SKM-1 treated with dmso at 0.1 percent for 144 hours (cell line): ENCODE data around the gene TRIO.

Experiments used
- DNase-seq: peaks from one replicate; lab custom pipeline; 2025; ENCODE audit not compliant: unreplicated experiment; lab: John Stamatoyannopoulos, UW

Gene TRIO

DNA sequence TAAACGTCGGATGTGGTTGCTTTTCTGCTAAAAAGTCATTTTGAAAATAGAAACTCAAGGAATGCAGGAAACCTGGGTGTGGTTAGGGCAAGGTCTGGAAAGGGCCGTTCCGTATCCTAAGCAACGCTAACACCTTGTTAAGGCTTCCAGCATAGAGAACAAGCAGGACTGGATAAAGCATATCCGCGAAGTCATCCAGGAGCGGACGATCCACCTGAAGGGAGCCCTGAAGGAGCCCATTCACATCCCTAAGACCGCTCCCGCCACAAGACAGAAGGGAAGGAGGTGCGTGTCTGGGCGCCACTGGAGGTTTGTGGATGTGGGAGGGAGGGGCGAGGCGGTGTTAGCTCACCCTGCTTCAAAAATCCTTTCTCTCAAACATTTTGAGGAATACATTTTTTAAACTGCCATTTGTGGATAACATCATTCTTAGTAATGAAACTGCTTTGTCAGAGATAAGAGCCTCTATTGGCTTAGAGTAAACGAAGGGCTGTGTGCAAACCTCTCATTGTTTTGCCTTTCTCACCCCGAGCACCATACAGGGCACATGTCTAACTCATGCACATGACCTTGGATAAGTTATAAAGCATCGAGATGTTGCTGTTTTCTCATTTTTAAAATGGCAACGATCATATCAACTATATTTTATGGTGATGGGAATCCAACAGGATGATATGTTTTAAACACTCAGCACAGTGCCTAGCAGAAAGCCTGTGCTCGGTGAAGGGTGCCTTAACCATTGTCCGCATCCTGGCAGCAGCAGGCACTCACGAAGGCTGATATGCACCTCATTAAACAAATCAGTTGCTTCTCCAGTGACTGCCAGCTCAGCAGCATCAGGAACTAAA, 262.8 kb downstream of the TRIO start:
- no peak for DNase-seq

DNA sequence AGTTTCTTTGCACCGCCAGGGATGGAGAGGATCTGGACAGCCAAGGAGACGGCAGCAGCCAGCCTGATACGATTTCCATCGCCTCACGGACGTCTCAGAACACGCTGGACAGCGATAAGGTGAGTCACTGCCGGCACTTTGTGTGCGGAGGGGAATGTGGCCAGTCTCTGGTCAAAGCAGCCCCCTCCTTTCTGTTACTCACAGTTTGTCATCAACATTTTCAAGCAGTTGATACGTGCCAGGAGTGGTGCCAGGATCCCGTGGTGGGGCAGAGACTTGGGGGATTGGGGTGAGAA, 263.4 kb downstream of the TRIO start:
- no peak for DNase-seq

DNA sequence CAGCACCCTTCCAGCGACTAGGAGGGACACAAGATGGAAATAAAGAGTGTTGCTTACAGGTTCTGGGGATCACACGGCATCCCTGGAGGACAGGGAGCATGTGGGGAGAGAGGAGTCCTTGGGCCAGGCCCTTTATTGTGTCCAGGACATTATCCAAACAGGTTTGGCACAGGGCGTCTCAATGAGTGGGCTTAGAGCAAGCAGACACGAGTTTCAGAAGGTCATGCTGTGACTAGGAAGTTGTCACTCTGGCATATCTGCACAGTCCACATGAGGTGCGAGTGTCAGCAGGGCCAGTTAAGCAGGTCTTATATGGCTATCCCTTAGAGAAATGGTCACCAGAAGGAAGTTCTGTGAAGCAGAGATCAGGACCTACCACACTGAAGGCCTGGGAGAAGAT, 263.9 kb downstream of the TRIO start:
- no peak for DNase-seq

DNA sequence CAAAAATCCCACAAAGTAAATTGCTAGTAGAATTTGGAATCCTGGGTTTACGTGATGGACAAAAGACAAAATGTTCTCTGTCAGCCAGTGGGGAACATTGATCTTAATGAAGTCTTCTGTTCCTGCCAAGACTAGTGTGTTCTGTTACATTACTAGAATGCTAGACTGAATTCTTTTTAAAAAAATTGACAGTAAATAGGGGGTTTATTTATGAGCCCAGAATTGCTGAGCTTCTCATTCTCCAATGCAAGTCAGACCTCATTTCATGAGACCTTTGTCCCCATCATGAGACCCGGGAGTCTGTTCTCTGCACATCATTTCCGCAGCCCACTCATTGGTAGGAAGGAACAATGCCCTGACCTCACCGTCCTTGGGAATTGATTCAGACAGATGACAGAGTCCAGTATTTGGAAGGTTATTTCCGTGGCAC, 264.6 kb downstream of the TRIO start:
- DNase-seq = no peak

DNA sequence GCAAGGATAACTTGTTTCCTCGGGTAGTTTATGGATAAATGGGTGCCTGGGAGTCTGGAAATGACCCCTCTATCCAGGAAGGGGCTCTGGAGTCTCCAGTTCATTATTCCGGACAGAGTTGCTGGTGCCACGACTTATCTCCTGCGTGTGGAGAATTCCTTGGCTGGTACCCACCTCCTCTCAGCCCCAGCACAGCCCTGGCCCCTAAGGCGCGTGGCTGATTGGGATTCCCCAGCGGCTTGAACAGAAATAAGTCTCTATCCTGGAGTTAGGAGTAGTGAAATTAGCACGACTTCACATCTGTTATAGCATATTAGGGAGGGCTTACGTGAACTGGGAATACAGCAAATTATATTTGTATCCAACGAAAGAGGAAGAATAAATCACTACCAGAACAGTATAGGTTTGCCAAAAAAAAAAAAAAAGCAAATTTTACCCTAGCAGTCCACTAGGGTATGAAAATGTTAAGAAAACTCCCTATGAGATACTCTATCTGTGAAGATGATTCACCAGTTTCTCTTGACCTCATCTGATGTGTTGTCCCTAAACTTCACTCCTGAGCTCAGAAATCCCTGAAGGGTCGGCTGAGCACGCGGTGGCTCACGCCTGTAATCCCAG, 265.9 kb downstream of the TRIO start:
- DNase-seq = no peak

DNA sequence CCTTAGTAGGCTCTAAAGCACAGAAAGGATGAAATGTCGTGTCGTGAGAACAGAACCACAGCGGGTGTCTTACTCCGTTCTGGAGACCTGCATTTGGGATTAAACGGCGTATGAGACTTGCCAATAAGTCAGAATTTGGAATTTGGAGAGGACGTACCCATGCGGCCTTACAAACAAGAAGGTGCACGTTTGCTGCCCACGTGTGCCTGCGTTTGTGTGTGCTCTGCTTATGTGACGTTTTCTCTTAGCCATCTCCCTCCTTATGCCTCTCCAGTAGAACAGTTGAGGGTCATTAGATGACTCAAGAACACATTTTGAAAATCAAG, 266.9 kb downstream of the TRIO start:
- no peak for DNase-seq

DNA sequence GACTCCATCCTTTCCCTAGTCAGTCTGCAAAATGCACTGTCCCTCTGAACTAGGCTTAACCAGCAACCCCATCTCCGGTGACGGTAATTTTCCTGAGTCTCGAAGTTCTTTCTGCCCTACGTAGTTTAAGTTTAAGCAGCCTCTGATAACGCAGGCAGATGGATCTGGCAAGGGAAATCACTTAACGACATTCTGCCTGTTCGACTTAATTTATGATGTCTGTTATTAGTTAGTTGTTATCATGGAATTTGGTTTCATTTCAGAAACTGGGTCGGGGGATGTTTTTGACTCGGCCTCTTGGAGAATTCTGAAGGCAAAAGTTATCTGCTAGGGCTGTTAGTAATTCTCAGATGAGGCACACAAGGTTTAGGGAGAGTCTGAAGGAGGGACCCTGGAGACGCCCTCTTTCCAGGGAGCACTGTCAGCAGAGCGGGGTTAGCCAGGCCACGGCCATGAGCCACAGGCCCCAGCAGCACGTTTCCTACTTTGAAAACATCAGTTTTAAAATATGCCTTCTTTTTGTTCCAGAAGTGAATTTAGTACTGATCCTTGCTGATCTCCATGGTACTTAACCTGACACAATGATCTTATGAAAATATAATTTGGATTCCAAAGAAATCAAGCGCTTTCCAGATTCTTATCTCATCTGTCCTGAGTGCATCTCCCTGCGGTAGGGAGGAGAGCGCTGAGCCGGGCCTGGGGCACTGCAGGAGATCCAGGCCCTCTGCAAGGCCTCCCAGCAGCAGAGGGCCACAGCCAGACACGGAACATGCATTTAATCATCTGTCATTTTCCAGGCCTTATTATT, 267.5 kb downstream of the TRIO start:
- DNase-seq = no peak

DNA sequence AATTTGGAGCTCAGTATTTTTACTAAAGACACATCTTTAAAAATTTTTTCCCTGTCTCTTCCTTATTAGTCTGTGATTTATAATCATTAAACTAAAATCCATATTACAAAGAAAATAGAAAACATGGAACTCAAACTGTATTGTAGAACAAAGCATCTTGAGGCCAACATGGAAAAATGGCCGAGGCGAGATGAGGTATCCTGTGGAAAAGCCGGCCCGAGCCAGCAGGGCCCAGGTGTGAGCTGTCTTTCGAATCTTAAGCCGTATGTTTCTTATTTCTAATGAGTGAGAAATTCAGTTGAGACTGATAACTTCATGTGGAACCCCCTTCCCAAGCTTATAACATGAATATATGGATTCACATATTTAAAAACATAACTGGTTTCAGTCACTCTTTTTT, 268.1 kb downstream of the TRIO start:
- DNase-seq = no peak

DNA sequence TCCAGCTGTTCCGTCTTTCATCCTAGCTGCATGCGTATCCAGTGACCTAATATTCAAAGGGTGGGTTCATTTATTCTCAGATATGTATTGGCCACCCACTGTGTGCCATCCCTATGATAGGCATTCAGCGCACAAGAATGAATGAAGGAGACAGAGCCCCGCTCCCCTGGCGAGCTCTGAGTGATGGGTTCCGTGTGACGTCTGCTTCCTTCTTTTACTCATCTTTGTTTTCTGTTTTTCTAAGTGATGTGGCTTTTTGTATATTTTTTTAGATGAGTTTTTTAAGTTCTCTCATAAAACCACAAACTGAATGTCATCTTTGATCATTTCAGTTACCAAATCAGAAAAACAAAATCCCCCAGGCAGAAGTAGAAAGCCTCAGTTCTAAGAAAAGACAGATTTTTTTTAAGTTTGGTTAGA, 270.2 kb downstream of the TRIO start:
- no peak for DNase-seq

DNA sequence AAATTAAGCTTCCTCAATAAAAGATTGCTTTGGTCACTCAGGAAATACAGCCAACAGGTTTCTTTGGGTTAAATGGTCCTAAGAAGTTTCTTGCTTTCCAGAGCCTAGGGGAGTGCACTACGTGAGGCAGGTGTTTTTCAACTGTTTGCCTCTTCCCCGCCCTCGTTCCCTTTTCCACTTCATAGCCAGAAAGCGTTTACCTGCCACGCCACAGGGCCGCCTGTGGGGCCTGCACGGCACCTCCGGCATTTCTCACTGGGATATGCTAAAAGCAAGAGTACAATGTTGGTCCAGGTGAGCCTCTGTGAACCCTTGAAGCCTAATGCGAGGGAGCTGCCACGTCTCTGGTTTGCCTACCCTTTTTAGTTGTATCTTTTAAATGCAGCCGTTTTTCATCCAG, 270.9 kb downstream of the TRIO start:
- DNase-seq = no peak

DNA sequence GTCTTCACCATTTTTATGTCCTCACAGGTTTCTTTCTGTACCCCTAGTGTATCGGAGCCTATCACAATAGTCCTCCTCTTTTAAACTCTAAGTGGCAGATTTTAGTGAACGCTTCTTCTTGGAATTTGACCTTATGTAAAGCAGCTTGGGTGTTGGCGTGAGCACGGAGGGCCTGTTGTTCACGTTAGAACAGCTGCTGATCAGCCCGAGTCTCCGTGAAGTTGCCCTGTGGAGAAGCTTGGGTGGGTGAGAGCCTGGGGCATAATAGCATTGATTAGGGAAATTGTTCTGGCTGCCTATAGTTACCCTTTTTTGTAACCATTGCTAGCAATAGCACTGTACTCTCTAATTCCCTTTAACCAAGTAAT, 271.5 kb downstream of the TRIO start:
- no peak for DNase-seq

DNA sequence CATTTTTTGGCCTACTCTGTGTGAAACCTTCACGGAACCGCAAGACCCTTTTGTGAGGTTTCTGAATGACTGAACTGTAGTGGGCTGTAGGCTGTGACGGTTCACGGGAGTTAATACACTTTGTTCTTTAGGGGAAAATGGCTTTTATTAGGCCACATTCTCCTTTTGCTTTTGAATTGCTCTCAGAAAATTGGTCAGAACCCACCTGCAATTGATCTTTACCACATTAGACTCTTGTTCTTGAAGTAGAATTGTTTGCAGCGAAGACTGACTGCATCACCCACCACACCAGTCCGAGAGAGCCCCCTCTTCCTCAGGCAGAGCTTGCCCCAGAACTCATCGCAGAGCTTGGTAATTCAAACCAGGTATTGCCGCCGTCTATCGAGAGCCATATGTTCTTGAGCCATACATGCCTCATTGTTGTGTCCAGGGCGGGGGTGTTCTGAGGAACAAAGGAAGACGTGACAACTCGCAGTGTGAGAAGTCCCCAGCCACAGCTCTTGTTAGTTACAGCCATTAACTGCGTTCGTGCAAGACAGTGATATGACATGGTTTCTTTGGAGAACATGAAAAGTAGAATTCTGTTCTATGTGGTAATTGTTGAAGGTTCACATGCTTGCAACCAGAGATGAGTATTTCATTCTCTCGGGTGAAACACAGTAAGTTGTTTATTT, 272.0 kb downstream of the TRIO start:
- no peak for DNase-seq

DNA sequence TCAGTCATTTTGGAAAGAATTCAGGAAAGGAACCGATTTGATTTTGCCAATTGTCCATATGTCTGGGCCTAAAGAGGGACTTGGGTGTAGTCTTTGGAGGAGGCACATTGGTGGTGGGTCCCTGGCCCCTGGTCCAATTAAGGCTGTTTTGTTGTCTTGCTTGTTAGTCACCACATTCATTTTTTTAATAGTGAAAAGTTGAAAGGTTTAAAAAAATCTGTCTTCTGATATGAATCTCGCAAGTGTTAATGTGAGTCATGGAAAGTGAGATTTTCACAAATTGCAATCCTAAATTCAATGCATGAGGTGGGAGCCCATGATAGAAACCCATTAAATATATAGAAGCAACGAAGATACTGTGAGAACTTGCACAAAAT, 272.5 kb downstream of the TRIO start:
- DNase-seq = no peak

DNA sequence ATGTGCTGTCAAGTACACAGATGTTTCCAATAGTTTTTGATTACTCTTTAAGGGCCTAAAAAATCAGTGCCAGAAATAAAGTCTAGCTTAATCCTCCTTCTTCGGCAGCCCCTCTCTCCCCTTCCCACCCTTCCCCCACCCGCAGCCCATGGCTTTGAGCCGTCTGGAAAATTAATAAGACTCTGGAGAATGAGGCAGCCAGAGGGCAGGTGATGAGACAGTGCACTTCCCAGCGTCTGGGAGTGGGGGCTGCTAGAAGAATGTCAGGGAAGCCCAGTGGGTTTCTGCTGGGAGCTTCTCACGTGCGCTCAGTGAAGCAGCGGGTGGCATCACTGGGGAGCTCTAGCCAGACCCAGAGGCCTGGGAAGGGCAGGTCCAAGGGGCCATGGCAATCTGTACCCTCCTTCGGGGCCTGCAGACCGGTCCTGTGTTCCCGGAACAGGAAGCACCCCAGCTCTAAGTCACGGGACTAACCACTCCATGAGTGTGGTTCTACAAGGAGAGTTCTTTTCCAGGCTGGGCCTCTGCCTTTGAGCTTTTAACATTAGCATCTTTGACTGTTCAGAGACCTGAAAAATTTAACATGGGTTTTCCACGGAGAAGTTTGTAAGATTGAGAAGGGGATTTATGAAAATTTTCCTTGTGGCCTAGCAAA, 273.6 kb downstream of the TRIO start:
- DNase-seq = no peak

DNA sequence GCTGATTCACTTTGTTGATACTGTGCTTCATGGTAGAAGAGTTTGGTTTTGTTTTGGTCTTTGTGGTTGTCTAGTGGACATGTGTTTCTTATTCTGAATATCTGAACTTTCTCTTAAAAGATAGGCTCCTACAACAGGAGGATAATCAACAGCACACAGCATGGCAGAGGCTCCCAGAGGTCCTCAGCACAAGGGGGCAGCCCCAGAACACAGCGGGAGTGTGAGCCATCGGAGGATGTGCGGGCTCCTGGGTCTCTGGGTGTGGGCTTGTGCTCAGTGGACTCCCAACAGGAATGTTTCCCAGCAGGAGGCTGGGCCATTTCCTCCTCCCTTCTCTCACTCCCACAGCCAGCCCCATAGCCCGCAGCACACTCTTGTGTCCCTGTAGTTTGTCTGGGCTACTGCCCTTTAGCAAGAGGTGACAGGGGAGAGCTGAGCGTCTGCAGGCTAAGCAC, 274.2 kb downstream of the TRIO start:
- DNase-seq = no peak

DNA sequence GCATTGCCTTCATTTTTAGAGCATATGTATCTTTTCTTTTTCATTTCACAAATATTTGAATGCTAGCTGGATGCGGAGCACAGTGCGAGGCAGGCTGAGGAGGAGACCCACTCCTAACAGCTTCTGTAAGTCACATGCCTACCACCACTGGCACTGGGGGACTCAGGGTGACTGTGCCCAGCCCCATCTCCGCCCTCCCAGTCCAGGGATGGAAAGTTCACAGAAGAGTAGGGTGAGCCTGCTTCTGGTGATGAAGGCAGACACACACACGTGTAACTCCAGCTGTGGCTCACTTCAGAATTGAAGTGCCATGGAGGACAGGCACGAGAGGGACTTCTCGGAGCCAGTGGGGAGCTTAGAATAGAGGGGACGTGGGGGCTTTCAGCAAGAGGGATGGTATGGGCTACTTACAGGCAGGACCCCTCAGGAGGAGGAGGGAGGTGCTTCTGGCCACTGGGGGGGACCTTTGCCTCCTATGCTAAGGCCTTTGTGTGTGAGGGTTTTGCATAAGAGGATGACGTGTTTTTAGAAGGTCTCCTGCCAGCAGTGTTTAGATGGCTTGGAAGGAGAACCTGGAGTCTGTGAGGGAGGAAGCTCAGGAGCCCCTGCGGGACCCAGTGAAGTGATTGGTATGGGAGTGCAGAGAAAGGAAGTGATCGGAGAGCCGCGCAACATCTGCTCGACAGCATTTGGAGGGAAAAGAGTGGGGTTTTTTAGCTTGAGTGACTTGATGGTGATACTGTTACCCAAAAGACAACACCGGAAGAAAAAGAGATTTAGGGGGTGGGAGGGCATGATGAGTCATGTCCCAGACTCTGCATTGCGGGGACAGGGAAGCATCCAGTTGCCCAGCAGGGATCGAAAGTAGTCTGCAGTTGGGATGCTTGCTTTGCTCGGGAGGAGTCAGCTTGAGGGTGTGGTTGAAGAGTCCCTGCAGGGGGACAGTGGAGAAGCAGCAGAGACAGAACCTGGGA, 274.9 kb downstream of the TRIO start:
- DNase-seq = no peak

DNA sequence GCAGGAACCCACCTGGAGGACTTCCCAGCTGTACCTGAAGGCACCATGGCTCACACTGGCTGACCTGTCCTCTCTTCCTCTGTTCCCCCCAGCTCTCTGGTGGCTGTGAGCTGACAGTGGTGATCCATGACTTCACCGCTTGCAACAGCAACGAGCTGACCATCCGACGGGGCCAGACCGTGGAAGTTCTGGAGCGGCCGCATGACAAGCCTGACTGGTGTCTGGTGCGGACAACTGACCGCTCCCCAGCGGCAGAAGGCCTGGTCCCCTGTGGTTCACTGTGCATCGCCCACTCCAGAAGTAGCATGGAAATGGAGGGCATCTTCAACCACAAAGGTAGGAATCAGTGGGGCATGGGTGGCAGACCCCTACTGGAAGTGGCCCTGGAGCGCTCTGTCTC, 276.5 kb downstream of the TRIO start:
- no peak for DNase-seq

DNA sequence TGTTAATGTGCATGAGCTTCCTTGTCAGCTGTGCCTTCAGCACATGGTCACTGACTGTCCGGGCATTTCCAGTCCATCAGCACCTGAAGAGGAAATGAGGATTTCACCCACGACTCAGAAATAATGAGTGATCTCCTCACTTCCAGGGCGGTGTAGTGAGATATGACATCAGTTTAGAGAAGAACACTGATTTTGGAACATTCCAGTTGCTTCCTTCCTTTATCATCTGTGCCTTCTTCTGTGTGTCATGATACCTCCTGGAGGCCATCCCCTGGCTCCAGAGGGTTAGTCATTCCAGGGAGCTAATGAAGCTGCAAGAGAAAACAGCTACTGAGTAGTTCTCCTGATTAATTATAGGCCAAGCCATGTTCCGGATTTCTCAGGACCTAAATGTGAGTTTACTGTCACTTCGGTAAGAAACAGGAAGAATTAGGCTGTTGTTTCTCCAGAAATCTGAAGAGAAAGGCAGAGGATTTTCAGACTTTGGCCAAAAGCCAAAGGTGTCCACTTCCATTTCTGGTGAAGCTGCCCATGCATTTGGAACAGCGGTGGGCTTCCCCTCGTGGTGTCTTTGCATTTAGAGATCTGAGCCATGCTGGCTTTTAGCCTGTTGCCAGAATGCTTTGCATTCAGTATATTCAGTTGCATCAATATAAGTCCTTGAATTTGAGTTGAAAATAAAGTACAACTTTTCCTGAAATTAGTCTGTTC, 277.1 kb downstream of the TRIO start:
- no peak for DNase-seq

DNA sequence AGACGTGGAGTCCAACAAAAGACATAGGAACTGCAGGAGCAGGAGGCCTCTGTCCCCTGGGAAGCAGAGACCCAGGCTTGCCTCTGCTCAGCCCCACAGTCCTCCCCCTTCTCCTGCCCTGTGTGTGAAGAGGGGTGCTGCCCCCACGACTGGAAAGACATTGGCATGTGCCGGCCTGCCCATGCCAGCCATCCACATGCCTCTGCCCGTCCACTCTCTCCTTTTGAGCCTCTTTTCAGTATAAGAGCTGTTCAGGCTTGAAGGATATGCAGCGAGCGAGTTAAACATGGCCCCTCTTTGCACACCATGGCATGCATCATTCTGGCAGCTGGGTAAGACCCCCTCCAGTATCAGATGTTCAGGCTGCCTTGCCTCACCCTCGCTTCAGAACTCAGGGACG, 278.7 kb downstream of the TRIO start:
- DNase-seq = no peak
